HepG2 (cell line): Measurements from ENCODE around the gene FCN1. TPM values are rescaled to one million over a fixed set of nuclear protein-coding genes. Genes with fewer than 3 reads are reported as not detected.

Experiments
- ATAC-seq: fragments of 200-7000 bp; cut with Tn5 transposase; 3 replicates; pipeline ENCODE4 v1.9.1; 2020; ENCODE audit warnings: mild to moderate bottlenecking, moderate library complexity
- BruUV-seq: library from RNA; stranded (reverse); fragments of 400-500 nt; replicated peaks from 2 replicates; lab custom pipeline; 2021; lab: Mats Ljungman, UMichigan
- CTCF ChIA-PET: fragments of 300-600 bp; formaldehyde crosslinking; extraction: SDS; loops from one replicate; lab custom pipeline; 2021; ENCODE audit warnings: low total read pairs, inconsistent platforms, low intra/inter-chr PET ratio; lab: Yijun Ruan, JAX
- POLR2A ChIA-PET: fragments of 350-600 bp; sonication (Branson Sonifier 250); formaldehyde crosslinking; loops from one replicate; lab custom pipeline; 2020; ENCODE audit warnings: antibody characterized with exemption, inconsistent platforms; lab: Yijun Ruan, JAX
- DNase-seq: peaks from one replicate; pipeline ENCODE4 v3.0.0-alpha.2; 2015; ENCODE audit warnings: low spot score
- FAIRE-seq: peaks from 3 replicates; lab custom pipeline; 2011; peaks lifted over from hg19 to GRCh38; lab: Jason Lieb, UNC
- H2AFZ ChIP-seq: one replicate; pipeline ENCODE4 v1.6.1; 2011; ENCODE audit warnings: low read length, inconsistent platforms
- H3K27ac ChIP-seq: fragments of 300-600 bp; 3 replicates; pipeline ENCODE4 v1.8.0; 2011; ENCODE audit warnings: mixed run types, mild to moderate bottlenecking, mixed read lengths, low read length, inconsistent platforms; ENCODE audit not compliant: insufficient read depth; ENCODE audit errors: extremely low read length
- H3K27me3 ChIP-seq, 2 experiments: fragments of 200-600 bp in 1 of 2; 2 replicates in 1 of 2; 3 replicates in 1 of 2; pipeline versions ENCODE4 v1.6.0 to v1.8.0; 2011; ENCODE audit warnings: low read length in 2 of 2, mild to moderate bottlenecking in 2 of 2, moderate library complexity in 2 of 2, inconsistent platforms in 1 of 2; ENCODE audit not compliant: insufficient read depth in 2 of 2, control insufficient read depth in 1 of 2
- H3K36me3 ChIP-seq, 2 experiments: fragments of 200-600 bp in 1 of 2; replicated peaks in 1 of 2; 2 replicates in 1 of 2; 3 replicates in 1 of 2; pipeline versions ENCODE4 v1.5.1 to v1.8.0; 2011; ENCODE audit warnings: low read length in 2 of 2, inconsistent platforms in 1 of 2; ENCODE audit not compliant: insufficient read depth in 2 of 2, control insufficient read depth in 1 of 2
- H3K4me1 ChIP-seq: 2 replicates; pipeline ENCODE4 v1.5.1; 2012; ENCODE audit warnings: low read length, inconsistent platforms; ENCODE audit not compliant: insufficient read depth
- H3K4me2 ChIP-seq: 2 replicates; pipeline ENCODE4 v1.6.0; 2011; ENCODE audit warnings: low read depth, low read length, inconsistent platforms
- H3K4me3 ChIP-seq, 3 experiments: fragments of 200-600 bp in 1 of 3; sonication (generic), shearing (Covaris generic) in 1 of 3; replicated peaks in 1 of 3; 2 replicates each; pipeline ENCODE4 v1.5.1; 2011 to 2016; ENCODE audit warnings: low read length in 3 of 3, inconsistent platforms in 2 of 3, low read depth in 2 of 3, mild to moderate bottlenecking in 2 of 3, control low read depth in 1 of 3, mixed read lengths in 1 of 3; ENCODE audit not compliant: insufficient read depth in 1 of 3
- H3K79me2 ChIP-seq: one replicate; pipeline ENCODE4 v1.6.1; 2011; ENCODE audit warnings: low read length, inconsistent platforms; ENCODE audit not compliant: insufficient read depth
- H3K9ac ChIP-seq: 2 replicates; pipeline ENCODE4 v1.6.0; 2011; ENCODE audit warnings: mild to moderate bottlenecking, low read depth, low read length, inconsistent platforms; ENCODE audit not compliant: insufficient read depth
- H3K9me3 ChIP-seq: 2 replicates; pipeline ENCODE4 v1.5.1; 2012; ENCODE audit warnings: mild to moderate bottlenecking, low read length
- H4K20me1 ChIP-seq: 2 replicates; pipeline ENCODE4 v1.6.0; 2011; ENCODE audit warnings: inconsistent platforms, mild to moderate bottlenecking, low read length, moderate library complexity; ENCODE audit not compliant: insufficient read depth
- FOXP4 ChIP-seq: sonication (generic); formaldehyde crosslinking; IDR thresholded peaks from 2 replicates; pipeline ENCODE4 v1.4.0; 2020; ENCODE audit warnings: missing genetic modification reagents
- IKZF4 ChIP-seq: sonication (generic); formaldehyde crosslinking; IDR thresholded peaks from 2 replicates; pipeline ENCODE4 v1.5.1; 2020; ENCODE audit warnings: borderline replicate concordance, mild to moderate bottlenecking, low read depth, missing genetic modification reagents; ENCODE audit errors: not compliant biosample characterization
- MYPOP ChIP-seq: sonication (generic); formaldehyde crosslinking; IDR thresholded peaks from 2 replicates; pipeline ENCODE4 v1.8.1; 2023; ENCODE audit warnings: mild to moderate bottlenecking, moderate library complexity, missing genetic modification reagents
- SMAD1 ChIP-seq: sonication (generic); formaldehyde crosslinking; IDR thresholded peaks from 2 replicates; pipeline ENCODE4 v1.4.0; 2020; ENCODE audit warnings: missing genetic modification reagents, low read depth, mild to moderate bottlenecking, borderline replicate concordance
- SP2 ChIP-seq: sonication (generic); formaldehyde crosslinking; IDR thresholded peaks from 2 replicates; pipeline ENCODE4 v1.5.1; 2020; ENCODE audit warnings: mild to moderate bottlenecking, missing genetic modification reagents
- ZBTB3 ChIP-seq: sonication (generic); formaldehyde crosslinking; IDR thresholded peaks from 2 replicates; pipeline ENCODE4 v1.4.0; 2020; ENCODE audit warnings: low read depth, mild to moderate bottlenecking, moderate library complexity, missing genetic modification reagents, borderline replicate concordance
- ZBTB39 ChIP-seq: sonication (generic); formaldehyde crosslinking; IDR thresholded peaks from 2 replicates; pipeline ENCODE4 v1.5.0; 2020; ENCODE audit warnings: missing genetic modification reagents
- ZNF546 ChIP-seq: sonication (generic); formaldehyde crosslinking; conservative IDR thresholded peaks from 2 replicates; pipeline ENCODE4 v1.8.1; 2023; ENCODE audit warnings: mild to moderate bottlenecking, missing genetic modification reagents
- ZNF549 ChIP-seq: sonication (generic); formaldehyde crosslinking; IDR thresholded peaks from 2 replicates; pipeline ENCODE4 v1.5.0; 2020; ENCODE audit warnings: missing genetic modification reagents
- ZNF572 ChIP-seq: sonication (generic); formaldehyde crosslinking; IDR thresholded peaks from 2 replicates; pipeline ENCODE4 v1.5.1; 2020; ENCODE audit warnings: mild to moderate bottlenecking, missing genetic modification reagents
- ZSCAN12 ChIP-seq: sonication (generic); formaldehyde crosslinking; IDR thresholded peaks from 2 replicates; pipeline ENCODE4 v1.9.0; 2021; ENCODE audit warnings: mild to moderate bottlenecking, missing genetic modification reagents
- ZUFSP ChIP-seq: sonication (generic); formaldehyde crosslinking; IDR thresholded peaks from 2 replicates; pipeline ENCODE4 v1.9.0; 2021; ENCODE audit warnings: missing genetic modification reagents, mild to moderate bottlenecking, borderline replicate concordance
- WGBS: methylation state at CpG from one replicate; pipeline ENCODE4 v1.1.6; 2017; ENCODE audit warnings: low lambda C conversion rate; 5-methylcytosine and 5-hydroxymethylcytosine counted together
- in situ Hi-C: cut with HindIII; loops from 2 replicates; pipeline ENCODE4 v1.10.0; 2017; ENCODE audit warnings: low pct_unique_long_range_greater_than_20kb; ENCODE audit not compliant: extremely low pct_ligation_motif_present
- intact Hi-C: fragments of 100-400 bp; cut with micrococcal nuclease; formaldehyde crosslinking; loops from one replicate; pipeline ENCODE4 v1.10.0; 2022; ENCODE audit not compliant: unreplicated experiment
- polyA plus RNA-seq, 8 experiments: library from polyadenylated mRNA; depleted of rRNA in 3 of 8; stranded (reverse) in 7 of 8; unstranded in 1 of 8; fragments of >200 nt; fragmentation: Illumina TruSeq in 4 of 8; extraction: Trizol in 4 of 8; gene quantifications; 2 replicates each; pipeline versions ENCODE4 v1.2.1 to v1.2.3, GENCODE V29; 2011 to 2016; ENCODE audit warnings: low read depth in 4 of 8, missing spikeins in 1 of 8, mixed read lengths in 1 of 8; ENCODE audit not compliant: insufficient read depth in 1 of 8
- total RNA-seq, 5 experiments: library from RNA; depleted of rRNA; stranded (reverse); fragments of >200 nt; fragmentation: Illumina TruSeq; extraction: Trizol; gene quantifications; 2 replicates each; pipeline ENCODE4 v1.2.3, GENCODE V29; 2016; ENCODE audit warnings: low read depth in 1 of 5

Gene FCN1
- total and polyA plus RNA-seq, 2 of the 13 experiments (the other 11 are each of a cell fraction or from before 2014, with no cell fraction given): not detected

GRCh38 chr9:134912126-134912840 is 5.4 kb downstream of the FCN1 start (continued):
- TF ChIP-seq FOXP4: no peak
- no peak for TF ChIP-seq ZBTB3 (CRISPR knock-in tag)
- no peak for TF ChIP-seq ZSCAN12
- TF ChIP-seq, all 625 proteins: peak for 0

- CTCF ChIA-PET: no interaction called here
- H4K20me1 ChIP-seq: no peaks in the 10 kb centered on the region
Observed at GRCh38 chr9:134909511-134910481, 7.9 kb downstream of the FCN1 start.

More at GRCh38 chr9:134909511-134910481, 7.9 kb downstream of the FCN1 start:
- Histone ChIP-seq H2AFZ (no peak overlapping the region), H3K4me3 (no peak overlapping the region), H3K27me3 (peaks cover 3 to 64% of the 10 kb centered on the region in 2 experiments; a peak in 3 of 5 replicates), H3K9me3 (no peaks in the 10 kb centered on the region), H3K4me1 (no peaks in the 10 kb centered on the region), H3K27ac (no peak overlapping the region), H3K4me2 (no peak overlapping the region), H3K9ac (no peak overlapping the region), H3K36me3 (no peaks in the 10 kb centered on the region), H3K79me2 (no peaks in the 10 kb centered on the region)
- POLR2A ChIA-PET: no interaction called here
- no TSS peak for BruUV-seq
- ATAC-seq (no peak), FAIRE-seq (no peak), DNase-seq (no peak)
- intact Hi-C loops (no loop called here), in situ Hi-C loops (no loop called here)
- WGBS: 16% methylated on average over 16 of the region's 24 CpGs
- TF ChIP-seq ZNF572 (CRISPR knock-in tag): no peak
- no peak for TF ChIP-seq SMAD1
- no peak for TF ChIP-seq IKZF4 (CRISPR knock-in tag)
- TF ChIP-seq ZUFSP: no peak
- no peak for TF ChIP-seq MYPOP (CRISPR knock-in tag)
- no peak for TF ChIP-seq ZNF549 (CRISPR knock-in tag)
- no peak for TF ChIP-seq ZNF546 (CRISPR knock-in tag)
- no peak for TF ChIP-seq SP2 (CRISPR knock-in tag)
- TF ChIP-seq ZBTB39: no peak
